Measurements from ENCODE around the gene GNPTG.

Gene GNPTG

GRCh38 chr16:1371054-1371978 is 19.6 kb downstream of the GNPTG start:
- no peak for DNase-seq (ENCODE audit: low read depth in 2 of 2)

- DNase-seq (ENCODE audit: low read depth in 2 of 2): no peak
Observed at GRCh38 chr16:1372292-1372950, 20.7 kb downstream of the GNPTG start.

GRCh38 chr16:1374418-1375297 is 22.9 kb downstream of the GNPTG start:
- no peak for DNase-seq (ENCODE audit: low read depth in 2 of 2)

- DNase-seq (ENCODE audit: low read depth in 2 of 2): no peak
Observed at GRCh38 chr16:1375298-1375640, 23.5 kb downstream of the GNPTG start.

- DNase-seq (ENCODE audit: low read depth in 2 of 2): no peak
Observed at GRCh38 chr16:1375741-1376410, 24.1 kb downstream of the GNPTG start.

GRCh38 chr16:1377406-1378010 is 25.8 kb downstream of the GNPTG start:
- DNase-seq (ENCODE audit: low read depth in 2 of 2): no peak

- no peak for DNase-seq (ENCODE audit: low read depth in 2 of 2)
Observed at GRCh38 chr16:1378087-1378803, 26.5 kb downstream of the GNPTG start.

- peak; percentile 64 to 67 for DNase-seq (ENCODE audit: low read depth in 2 of 2)
Observed at GRCh38 chr16:1378804-1379303, 27.1 kb downstream of the GNPTG start.

- peak; percentile 64 to 75 for DNase-seq (ENCODE audit: low read depth in 2 of 2)
Observed at GRCh38 chr16:1379304-1380076, 27.8 kb downstream of the GNPTG start.

- DNase-seq (ENCODE audit: low read depth in 2 of 2): no peak
Observed at GRCh38 chr16:1380195-1380594, 28.5 kb downstream of the GNPTG start.

GRCh38 chr16:1381612-1382406 is 30.1 kb downstream of the GNPTG start:
- DNase-seq (ENCODE audit: low read depth in 2 of 2): no peak

- no peak for DNase-seq (ENCODE audit: low read depth in 2 of 2)
Observed at GRCh38 chr16:1383556-1383955, 31.8 kb downstream of the GNPTG start.

GRCh38 chr16:1385232-1385631 is 33.5 kb downstream of the GNPTG start:
- DNase-seq (ENCODE audit: low read depth in 2 of 2): no peak

- DNase-seq (ENCODE audit: low read depth in 2 of 2): no peak
Observed at GRCh38 chr16:1387331-1387730, 35.6 kb downstream of the GNPTG start.

- no peak for DNase-seq (ENCODE audit: low read depth in 2 of 2)
Observed at GRCh38 chr16:1389762-1390161, 38.0 kb downstream of the GNPTG start.

- DNase-seq (ENCODE audit: low read depth in 2 of 2): no peak
Observed at GRCh38 chr16:1390239-1390779, 38.6 kb downstream of the GNPTG start.

- no peak for DNase-seq (ENCODE audit: low read depth in 2 of 2)
Observed at GRCh38 chr16:1392826-1393225, 41.1 kb downstream of the GNPTG start.

- no peak for DNase-seq (ENCODE audit: low read depth in 2 of 2)
Observed at GRCh38 chr16:1393613-1394176, 42.0 kb downstream of the GNPTG start.

All from stimulated activated CD8-positive, alpha-beta memory T cell treated with anti-CD3 and anti-CD28 coated beads, Interleukin-2, amount 100 ng/mL, for 48 hours (primary cell).